SK-N-SH treated with all-trans-retinoic acid at 6 μM for 48 hours (cell line): ENCODE measurements around the gene ISX.

Source experiments
- ARNTL ChIP-seq: fragments of 450-650 bp; formaldehyde crosslinking; IDR thresholded peaks from 2 replicates; pipeline ENCODE4 v1.5.0; 2020; ENCODE audit warnings: low read depth, mild to moderate bottlenecking, moderate library complexity, borderline replicate concordance
- BACH2 ChIP-seq: fragments of 250-450 bp; sonication (Bioruptor Pico); IDR thresholded peaks from 2 replicates; pipeline ENCODE4 v1.9.0; 2021; ENCODE audit warnings: mild to moderate bottlenecking, borderline replicate concordance
- CSDC2 ChIP-seq: fragments of 250-450 bp; sonication (Bioruptor Pico); IDR thresholded peaks from 2 replicates; pipeline ENCODE4 v1.5.0; 2020; ENCODE audit warnings: mild to moderate bottlenecking, moderate library complexity
- ISL1 ChIP-seq: fragments of 250-450 bp; sonication (Bioruptor Pico); IDR thresholded peaks from 2 replicates; pipeline ENCODE4 v2.1.2; 2022; ENCODE audit warnings: mild to moderate bottlenecking, moderate library complexity
- PATZ1 ChIP-seq: fragments of 250-450 bp; sonication (Bioruptor Pico); IDR thresholded peaks from 2 replicates; pipeline ENCODE4 v1.8.0; 2020; ENCODE audit warnings: mild to moderate bottlenecking, moderate library complexity, borderline replicate concordance
- POU6F1 ChIP-seq: fragments of 250-450 bp; sonication (Bioruptor Pico); IDR thresholded peaks from 2 replicates; pipeline ENCODE4 v1.8.0; 2021; ENCODE audit warnings: low read depth, mild to moderate bottlenecking, moderate library complexity, borderline replicate concordance
- SNAI2 ChIP-seq: fragments of 250-450 bp; sonication (Bioruptor Pico); IDR thresholded peaks from 2 replicates; pipeline ENCODE4 v1.5.0; 2020; ENCODE audit warnings: mild to moderate bottlenecking, moderate library complexity
- TCF4 ChIP-seq: fragments of 250-450 bp; sonication (Bioruptor Pico); IDR thresholded peaks from 2 replicates; pipeline ENCODE4 v1.8.0; 2021; ENCODE audit warnings: mild to moderate bottlenecking, moderate library complexity, borderline replicate concordance
- ZC3H10 ChIP-seq: fragments of 250-450 bp; sonication (Bioruptor Pico); IDR thresholded peaks from 2 replicates; pipeline ENCODE4 v1.5.1; 2021; ENCODE audit warnings: mild to moderate bottlenecking, moderate library complexity
- ZFP30 ChIP-seq: fragments of 450-650 bp; formaldehyde crosslinking; IDR thresholded peaks from 2 replicates; pipeline ENCODE4 v1.5.0; 2022; ENCODE audit warnings: mild to moderate bottlenecking, moderate library complexity
- ZNF8 ChIP-seq: fragments of 450-650 bp; formaldehyde crosslinking; IDR thresholded peaks from 2 replicates; pipeline ENCODE4 v1.5.0; 2020; ENCODE audit warnings: mild to moderate bottlenecking, moderate library complexity

GRCh38 chr22:35022291-35022690, 43.7 kb upstream of the ISX start:
- TF ChIP-seq ISL1 (no peak), PATZ1 (CRISPR knock-in tag) (no peak), ZC3H10 (CRISPR knock-in tag) (no peak), ZNF8 (CRISPR knock-in tag) (no peak), BACH2 (CRISPR knock-in tag) (no peak), ZFP30 (no peak), POU6F1 (CRISPR knock-in tag) (no peak), ARNTL (CRISPR knock-in tag) (no peak), TCF4 (no peak), CSDC2 (CRISPR knock-in tag) (no peak), SNAI2 (no peak)
